ENCODE results near the gene CXCL9.
"Not testable (repeated sequence)": the region's sequence is repeated elsewhere in the genome, so short reads cannot be mapped to it uniquely, and the experiment has no call there.

Gene CXCL9

GRCh38 chr4:76007089-76007862, at the start of gene CXCL9:
CXCL9 (minus strand) TSS chr4:76007509; CDS start chr4:76007449, 60 bp downstream.
- DNase-seq (ENCODE audit: low read depth in 2 of 2), result no peak

- DNase-seq (ENCODE audit: low read depth in 2 of 2), result no peak
Measured at GRCh38 chr4:76055421-76055820, 48.1 kb upstream of the CXCL9 start.

- peak; percentile 8 to 15 for DNase-seq (ENCODE audit: low read depth in 2 of 2)
Measured at GRCh38 chr4:76055016-76055415, 47.7 kb upstream of the CXCL9 start.

- DNase-seq (ENCODE audit: low read depth in 2 of 2), result no peak
Measured at GRCh38 chr4:76053730-76054129, 46.4 kb upstream of the CXCL9 start.

- DNase-seq (ENCODE audit: low read depth in 2 of 2), result not testable (repeated sequence)
Measured at GRCh38 chr4:76050560-76051050, 43.3 kb upstream of the CXCL9 start.

GRCh38 chr4:76049860-76050416, 42.6 kb upstream of the CXCL9 start:
- DNase-seq (ENCODE audit: low read depth in 2 of 2), result not testable (repeated sequence)

- not testable (repeated sequence) for DNase-seq (ENCODE audit: low read depth in 2 of 2)
Measured at GRCh38 chr4:76044686-76045085, 37.4 kb upstream of the CXCL9 start.

GRCh38 chr4:76043306-76043705, 36.0 kb upstream of the CXCL9 start:
- not testable (repeated sequence) for DNase-seq (ENCODE audit: low read depth in 2 of 2)

- DNase-seq (ENCODE audit: low read depth in 2 of 2), result not testable (repeated sequence)
Measured at GRCh38 chr4:76042241-76042998, 35.1 kb upstream of the CXCL9 start.

- no peak for DNase-seq (ENCODE audit: low read depth in 2 of 2)
Measured at GRCh38 chr4:76036855-76037254, 29.5 kb upstream of the CXCL9 start.

GRCh38 chr4:76035799-76036380, 28.6 kb upstream of the CXCL9 start, which contains the start of gene CXCL11:
CXCL11 (minus strand) TSS chr4:76036070; CDS start chr4:76035987, 83 bp downstream.
- no peak for DNase-seq (ENCODE audit: low read depth in 2 of 2)

GRCh38 chr4:76035141-76035540, 27.8 kb upstream of the CXCL9 start:
- no peak for DNase-seq (ENCODE audit: low read depth in 2 of 2)

- DNase-seq (ENCODE audit: low read depth in 2 of 2), result no peak
Measured at GRCh38 chr4:76029300-76029699, 22.0 kb upstream of the CXCL9 start.

GRCh38 chr4:76028350-76028765, 21.0 kb upstream of the CXCL9 start:
- DNase-seq (ENCODE audit: low read depth in 2 of 2), result no peak

- DNase-seq (ENCODE audit: low read depth in 2 of 2), result no peak
Measured at GRCh38 chr4:76024065-76024464, 16.8 kb upstream of the CXCL9 start.

GRCh38 chr4:76023389-76023788, 16.1 kb upstream of the CXCL9 start, which contains the start of gene CXCL10:
CXCL10 (minus strand) TSS chr4:76023497; CDS start chr4:76023431, 66 bp downstream.
- no peak for DNase-seq (ENCODE audit: low read depth in 2 of 2)

- DNase-seq (ENCODE audit: low read depth in 2 of 2), result no peak
Measured at GRCh38 chr4:76022677-76023076, 15.4 kb upstream of the CXCL9 start.

- no peak for DNase-seq (ENCODE audit: low read depth in 2 of 2)
Measured at GRCh38 chr4:76022031-76022430, 14.7 kb upstream of the CXCL9 start.

- no peak for DNase-seq (ENCODE audit: low read depth in 2 of 2)
Measured at GRCh38 chr4:76017056-76017686, 9.9 kb upstream of the CXCL9 start.

GRCh38 chr4:76016393-76016792, 9.1 kb upstream of the CXCL9 start:
- DNase-seq (ENCODE audit: low read depth in 2 of 2), result peak; percentile 10 to 19

- DNase-seq (ENCODE audit: low read depth in 2 of 2), result no peak
Measured at GRCh38 chr4:76013540-76013939, 6.2 kb upstream of the CXCL9 start.
